NAMALWA (cell line): ENCODE measurements around the gene OLA1.

ENCODE experiments used
- DNase-seq: peaks from one replicate; pipeline ENCODE4 v3.0.0-alpha.2; 2015; ENCODE audit warnings: low spot score

Gene OLA1

DNA sequence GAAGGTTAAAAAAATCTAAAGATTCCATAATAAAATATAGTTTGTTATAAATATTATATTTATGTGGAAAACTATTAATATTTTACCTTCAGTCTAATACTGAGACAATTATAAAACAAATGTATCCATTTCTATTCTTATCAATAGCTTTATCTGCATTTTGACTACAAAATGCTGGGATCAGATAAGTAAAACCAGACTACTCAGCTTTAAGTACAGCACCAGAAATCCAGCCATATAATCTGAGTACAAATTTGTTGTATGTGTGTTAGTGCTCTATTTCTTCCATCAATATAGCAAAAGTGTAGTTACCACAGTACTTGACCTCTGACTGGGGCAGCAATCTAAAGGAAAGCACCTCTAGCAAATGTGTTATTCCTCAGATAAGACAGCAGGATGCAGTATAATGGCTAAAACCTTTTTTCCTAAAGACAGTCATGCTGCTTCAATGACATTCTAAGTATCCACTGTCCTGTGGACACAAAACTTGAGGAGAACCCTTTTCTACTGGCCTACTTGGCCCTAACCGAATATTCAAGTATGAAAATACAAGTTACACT lies 68.1 kb downstream of the OLA1 start:
- no peak for DNase-seq

DNA sequence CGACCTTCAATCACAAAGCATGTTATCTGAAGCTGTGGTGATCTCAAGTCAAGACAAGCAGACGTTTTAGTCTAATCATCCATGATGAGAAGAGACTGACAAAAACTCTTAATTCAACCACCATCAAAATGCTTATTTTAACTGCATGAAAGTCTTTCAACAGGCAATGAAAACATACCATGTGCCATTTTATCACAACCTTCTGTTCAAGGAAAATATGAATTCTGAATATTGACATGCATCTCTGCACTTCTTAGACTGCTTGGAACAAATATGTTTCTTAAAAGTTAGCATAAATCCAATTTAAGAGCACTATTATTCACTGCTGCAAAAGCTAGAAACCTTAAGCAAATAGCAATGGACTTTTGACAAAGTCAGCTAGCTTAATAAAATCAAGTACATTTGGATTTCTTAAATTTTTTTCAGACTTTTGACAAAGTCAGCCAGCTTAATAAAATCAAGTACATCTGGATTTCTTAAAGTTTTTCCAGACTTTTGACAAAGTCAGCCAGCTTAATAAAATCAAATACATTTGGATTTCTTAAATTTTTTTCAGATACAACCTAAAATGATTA lies 70.9 kb downstream of the OLA1 start:
- DNase-seq: no peak

GRCh38 chr2:174176898-174177297 lies 71.4 kb downstream of the OLA1 start:
- no peak for DNase-seq

GRCh38 chr2:174174741-174175140 lies 73.6 kb downstream of the OLA1 start:
- DNase-seq: no peak

DNA sequence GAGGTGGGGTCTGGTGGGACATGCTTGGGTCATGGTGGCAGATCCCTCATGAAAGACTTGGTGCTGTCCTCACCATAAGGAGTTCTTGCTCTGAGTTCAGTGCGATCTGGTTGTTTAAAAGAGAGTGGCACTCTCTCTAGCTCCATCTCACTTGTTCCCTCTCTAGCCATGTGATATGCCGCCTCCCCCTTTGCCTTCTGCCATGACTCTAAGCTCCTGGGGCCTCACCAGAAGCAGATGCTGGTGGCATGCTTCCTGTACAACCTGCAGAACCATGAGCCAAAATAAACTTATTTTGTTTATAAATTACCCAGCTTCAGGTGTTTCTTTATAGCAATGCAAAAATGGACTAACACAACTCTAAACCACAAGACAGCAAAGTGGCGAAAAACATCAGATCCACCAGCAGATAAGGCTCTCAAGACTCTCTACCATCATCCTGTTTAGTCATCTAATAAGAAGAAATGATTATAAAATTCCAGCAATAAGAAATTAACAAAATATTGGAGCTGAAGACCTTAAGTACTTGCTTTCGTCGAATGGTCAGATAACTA lies 75.5 kb downstream of the OLA1 start:
- no peak for DNase-seq

DNA sequence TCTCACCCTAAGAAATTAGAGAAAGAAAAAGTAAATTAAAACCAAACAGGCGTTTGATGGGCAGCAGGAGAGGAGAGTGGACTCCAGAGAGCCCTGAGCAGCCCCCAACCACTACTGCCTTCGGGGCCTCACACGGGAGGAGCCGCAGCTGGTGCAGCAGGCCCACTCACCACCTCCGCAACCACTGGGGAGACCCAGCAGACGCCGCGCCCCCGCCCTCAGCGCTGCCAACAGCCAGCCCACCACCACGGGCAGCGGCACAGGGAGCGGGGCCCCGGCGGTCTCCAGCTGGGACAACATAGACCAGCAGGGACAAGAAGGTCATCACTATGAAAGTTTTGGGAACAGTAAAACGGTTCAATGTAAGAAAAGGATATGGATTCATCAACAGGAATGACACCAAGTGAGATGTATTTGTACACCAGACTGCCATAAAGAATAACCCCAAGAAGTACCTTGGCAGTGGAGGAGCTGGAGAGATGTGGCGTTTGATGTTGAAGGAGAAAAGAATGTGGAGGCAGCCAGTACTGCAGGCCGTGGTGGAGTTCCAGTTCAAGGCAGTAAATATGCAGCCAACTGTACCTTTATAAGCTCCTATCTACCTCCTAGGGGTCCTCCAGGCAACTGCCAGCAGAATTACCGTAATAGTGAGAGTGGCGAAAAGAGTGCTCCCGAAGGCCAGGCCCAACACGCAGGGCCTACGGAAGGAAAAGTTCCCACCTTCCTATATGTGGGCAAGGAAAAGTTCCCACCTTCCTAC lies 76.5 kb downstream of the OLA1 start:
- DNase-seq: no peak

DNA sequence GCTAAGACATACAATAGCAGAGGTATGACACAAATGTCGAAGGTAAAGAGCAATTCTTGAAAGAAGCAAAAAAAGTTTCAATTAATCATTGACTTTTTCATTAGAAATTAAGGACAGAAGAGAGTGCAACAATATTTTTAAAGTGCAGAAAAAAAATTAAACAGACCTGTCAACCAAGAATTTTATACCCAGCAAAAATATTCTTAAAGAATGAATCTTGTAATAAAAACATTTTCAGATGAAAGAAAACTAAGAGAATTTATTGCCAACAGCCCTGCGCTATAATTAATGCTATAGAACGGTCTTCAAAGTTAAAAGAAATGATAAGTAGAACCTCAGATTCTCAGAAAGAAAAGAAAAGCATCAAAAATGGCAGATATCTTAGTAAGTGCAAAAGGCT lies 79.0 kb downstream of the OLA1 start:
- DNase-seq: no peak

- no peak for DNase-seq
Measured at GRCh38 chr2:174166261-174166660, 82.1 kb downstream of the OLA1 start.

DNA sequence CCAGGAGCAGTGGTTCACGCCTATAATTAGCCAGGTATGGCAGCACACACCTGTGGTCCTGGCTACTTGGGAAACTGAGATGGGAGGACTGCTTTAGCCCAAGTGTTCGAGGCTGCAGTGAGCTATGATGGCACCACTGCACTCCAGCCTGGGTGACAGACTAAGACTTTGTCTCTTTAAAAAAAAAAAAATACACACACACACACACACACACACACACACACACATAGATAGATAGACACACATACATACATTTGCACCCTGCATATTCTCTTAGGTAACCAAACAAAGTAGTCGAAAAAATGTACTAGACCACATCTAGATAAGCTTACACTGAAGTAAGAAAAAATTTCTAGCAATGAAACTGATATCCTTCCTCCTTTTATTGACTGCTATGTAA lies 86.8 kb downstream of the OLA1 start:
- DNase-seq: no peak

GRCh38 chr2:174158003-174158402 lies 90.3 kb downstream of the OLA1 start:
- DNase-seq: peak; percentile 70

GRCh38 chr2:174157053-174157452 lies 91.3 kb downstream of the OLA1 start:
- DNase-seq: no peak

DNA sequence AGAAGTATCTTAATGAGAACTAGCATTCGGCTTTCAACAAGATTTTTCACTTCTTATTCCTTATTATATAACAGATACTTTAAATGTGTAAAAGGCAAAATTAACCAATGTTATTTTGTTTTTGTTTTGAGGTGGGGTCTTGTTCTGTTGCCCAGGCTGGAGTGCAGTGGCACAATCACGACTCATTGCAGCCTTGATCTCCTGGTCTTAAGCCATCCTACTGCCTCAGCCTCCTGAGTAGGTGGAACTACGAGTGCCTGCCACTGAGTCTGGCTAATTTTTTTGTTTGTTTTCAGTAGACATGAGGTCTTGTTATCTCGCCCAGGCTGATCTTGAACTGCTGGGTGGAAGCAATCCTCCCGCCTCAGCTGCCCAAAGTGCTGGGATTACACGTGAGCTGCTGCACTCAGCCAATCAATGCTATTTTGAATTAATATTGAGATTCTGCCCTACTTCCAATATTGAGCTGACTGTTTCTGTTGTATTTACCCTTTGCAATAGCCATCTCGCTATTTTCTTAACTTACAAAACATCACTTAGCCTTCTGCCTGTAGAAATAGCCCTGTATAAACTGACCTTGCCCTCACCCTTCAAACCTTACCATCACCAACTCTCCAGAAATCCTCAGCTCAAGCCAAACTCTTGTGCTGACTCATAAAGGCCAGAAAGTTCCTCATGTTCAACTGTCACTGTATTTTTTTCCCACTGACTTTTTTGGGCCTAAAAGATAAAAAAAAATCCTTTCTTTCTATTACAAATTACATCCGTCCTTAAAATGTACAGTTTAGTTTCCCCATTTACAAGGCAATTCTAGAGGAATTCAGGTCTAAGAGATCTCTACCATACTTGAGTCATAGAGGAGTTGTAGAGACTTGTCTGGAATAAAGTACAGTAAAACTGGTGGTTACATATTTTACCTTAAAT lies 94.3 kb downstream of the OLA1 start:
- no peak for DNase-seq

DNA sequence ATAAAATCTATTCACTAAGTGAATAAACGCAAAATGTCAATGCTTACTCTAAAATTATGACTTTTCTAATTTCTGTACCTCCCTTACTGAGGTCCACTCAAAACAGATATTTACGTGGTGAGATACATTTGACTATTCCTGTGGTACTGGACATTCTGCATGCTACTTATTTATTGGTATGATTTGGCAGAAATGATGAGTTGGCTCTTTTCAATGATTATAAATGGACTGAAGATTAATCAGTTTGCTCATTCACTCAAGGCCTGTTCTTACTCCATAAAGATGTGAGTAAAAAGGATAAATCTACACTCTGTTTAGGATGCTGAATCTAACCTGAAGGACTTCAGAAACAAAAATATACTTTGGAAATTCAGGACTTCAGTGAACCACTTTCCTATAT lies 98.8 kb downstream of the OLA1 start:
- no peak for DNase-seq

GRCh38 chr2:174148833-174149232 lies 99.5 kb downstream of the OLA1 start:
- no peak for DNase-seq

DNA sequence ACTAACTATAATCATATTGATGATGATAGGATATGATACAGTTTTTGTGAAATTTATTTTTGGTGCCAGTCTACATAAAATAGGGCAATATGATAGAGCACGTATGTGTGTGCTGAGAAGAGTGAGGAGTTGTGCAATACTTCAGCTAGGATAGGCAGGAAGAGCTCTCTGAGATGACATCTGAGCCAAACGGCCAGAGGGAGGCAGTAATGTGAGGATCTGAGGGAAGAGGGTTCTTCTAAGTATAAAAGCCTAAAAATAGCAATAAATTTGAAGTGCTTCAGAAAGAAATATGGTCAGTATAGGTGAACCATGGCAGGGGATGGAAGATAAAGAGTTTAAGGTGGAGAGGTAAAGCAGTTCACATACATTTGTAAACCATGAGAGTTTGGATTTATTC lies 102.5 kb downstream of the OLA1 start:
- DNase-seq: peak; percentile 23

- no peak for DNase-seq
Measured at GRCh38 chr2:174142290-174142689, 106.0 kb downstream of the OLA1 start.

DNA sequence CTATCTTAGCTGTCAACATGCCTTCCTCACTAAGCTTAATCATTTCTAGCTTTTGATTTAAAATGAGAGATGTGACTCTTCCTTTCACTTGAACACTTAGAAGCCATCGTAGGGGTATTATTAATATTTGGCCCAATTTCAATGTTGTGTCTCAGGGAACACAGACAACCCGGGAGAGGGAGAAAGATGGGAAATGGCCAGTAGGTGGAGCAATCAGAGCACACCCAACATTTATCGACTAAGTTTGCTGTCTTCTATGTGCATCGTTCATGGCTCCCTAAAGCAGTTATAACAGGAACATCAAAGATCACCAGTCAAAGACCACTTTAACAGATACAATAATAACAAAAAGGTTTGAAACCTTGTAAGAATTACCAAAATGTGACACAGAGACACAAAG lies 110.2 kb downstream of the OLA1 start:
- no peak for DNase-seq

- DNase-seq: no peak
Measured at GRCh38 chr2:174135981-174136380, 112.4 kb downstream of the OLA1 start.

DNA sequence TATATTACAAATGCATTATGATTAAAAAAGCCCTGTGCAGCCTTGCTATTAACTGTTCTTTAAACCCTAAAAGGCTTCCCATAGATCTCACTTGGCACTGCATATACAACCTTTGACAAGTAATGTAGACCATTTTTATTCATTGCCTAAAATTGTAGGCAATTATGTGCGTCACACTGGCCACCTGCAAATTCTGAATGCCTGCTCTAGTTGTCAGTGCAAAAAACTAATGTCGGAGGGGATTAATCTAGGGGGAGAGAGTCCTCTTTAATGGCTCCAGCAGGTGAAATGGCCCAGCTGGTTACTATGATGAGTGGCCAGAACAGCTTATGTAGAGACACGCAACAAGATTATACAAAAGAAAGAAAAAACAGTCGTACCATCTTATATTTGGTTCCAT lies 123.2 kb downstream of the OLA1 start:
- no peak for DNase-seq

DNA sequence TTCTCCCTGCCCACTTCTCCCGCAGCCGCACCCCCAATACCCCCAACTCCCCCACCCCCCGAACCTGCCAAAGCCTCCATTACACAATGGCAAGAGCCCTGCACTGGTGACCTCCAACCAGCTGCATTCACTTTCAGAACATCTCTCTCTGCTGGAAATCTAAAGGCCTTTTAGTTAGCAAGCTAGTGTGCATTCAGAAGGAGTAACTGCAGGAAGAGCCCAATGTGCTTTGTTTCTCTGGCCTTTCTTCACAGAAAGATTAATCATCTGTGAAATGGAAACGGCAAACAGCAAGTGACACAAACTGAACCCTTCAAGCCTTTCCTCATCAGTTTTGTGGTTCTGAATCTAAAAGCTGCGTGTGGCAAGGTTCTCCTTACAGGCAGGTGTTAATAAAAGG lies 124.2 kb downstream of the OLA1 start:
- DNase-seq: peak; percentile 20

- DNase-seq: no peak
Measured at GRCh38 chr2:174122185-174122584, 126.1 kb downstream of the OLA1 start.

DNA sequence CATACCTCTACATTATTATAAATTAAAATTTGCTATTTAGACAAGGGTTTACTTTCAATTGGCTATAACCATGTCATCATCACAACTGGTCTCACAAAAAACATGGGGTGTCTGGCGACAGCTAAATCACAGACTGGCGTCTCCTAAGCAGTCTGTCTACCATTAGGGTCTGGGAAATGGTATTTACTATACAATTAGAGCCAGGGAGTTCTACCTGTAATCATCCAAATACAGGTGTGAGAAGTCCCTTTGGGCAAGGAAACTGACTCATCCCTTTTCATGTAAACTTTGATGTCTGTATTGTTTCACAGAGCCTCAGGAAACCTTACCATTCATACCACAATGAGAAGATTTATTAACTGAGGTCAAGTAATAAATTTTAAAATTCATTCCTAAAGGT lies 126.7 kb downstream of the OLA1 start:
- DNase-seq: no peak
